ENCODE measurements around the gene ASPHD1. TPM values are rescaled to one million over a fixed set of nuclear protein-coding genes. Genes with fewer than 3 reads are reported as not detected.

ASPHD1 gene
- total RNA-seq (10 to 100 TPM in 1 of 2 donors, 1 to 10 TPM in 1; 3.6 to 15.6 TPM), polyA plus RNA-seq (ENCODE audit: insufficient read length in 6 of 6) (under 1 TPM; 0.42 to 0.66 (median 0.61) TPM)
- long read RNA-seq, donor 1, partial matches to known transcripts = 5 of 6 reads
- long read RNA-seq, donor 1, other reads (novel, unspliced or antisense) = 0 of 6 reads
- long read RNA-seq, donor 2, partial matches to known transcripts = 0 of 6 reads
- long read RNA-seq, donor 2, other reads (novel, unspliced or antisense) = 6 of 6 reads
- long read RNA-seq, donor 3 = 0 reads
- long read RNA-seq, donor 4, partial matches to known transcripts = 0 of 6 reads
- long read RNA-seq, donor 4, other reads (novel, unspliced or antisense) = 2 of 6 reads
- long read RNA-seq, donor 5 = 0 reads
- long read RNA-seq, donor 6 = 0 reads
- long read RNA-seq, donor 7 = 0 reads
- long read RNA-seq, donor 8, partial matches to known transcripts = 0 of 8 reads
- long read RNA-seq, donor 8, other reads (novel, unspliced or antisense) = 7 of 8 reads
- long read RNA-seq, donor 9 = 0 reads
- long read RNA-seq, donor 10 = 0 reads
- long read RNA-seq, donor 11 = 0 reads
- long read RNA-seq, donor 12, partial matches to known transcripts = 0 of 1 reads
- long read RNA-seq, donor 12, other reads (novel, unspliced or antisense) = 0 of 1 reads

GRCh38 chr16:29900102-29900887, at the start of gene ASPHD1:
Gene ASPHD1 (plus strand): TSS chr16:29900488. CDS start chr16:29900972, 484 bp downstream.
- TF ChIP-seq, protein P1, sequence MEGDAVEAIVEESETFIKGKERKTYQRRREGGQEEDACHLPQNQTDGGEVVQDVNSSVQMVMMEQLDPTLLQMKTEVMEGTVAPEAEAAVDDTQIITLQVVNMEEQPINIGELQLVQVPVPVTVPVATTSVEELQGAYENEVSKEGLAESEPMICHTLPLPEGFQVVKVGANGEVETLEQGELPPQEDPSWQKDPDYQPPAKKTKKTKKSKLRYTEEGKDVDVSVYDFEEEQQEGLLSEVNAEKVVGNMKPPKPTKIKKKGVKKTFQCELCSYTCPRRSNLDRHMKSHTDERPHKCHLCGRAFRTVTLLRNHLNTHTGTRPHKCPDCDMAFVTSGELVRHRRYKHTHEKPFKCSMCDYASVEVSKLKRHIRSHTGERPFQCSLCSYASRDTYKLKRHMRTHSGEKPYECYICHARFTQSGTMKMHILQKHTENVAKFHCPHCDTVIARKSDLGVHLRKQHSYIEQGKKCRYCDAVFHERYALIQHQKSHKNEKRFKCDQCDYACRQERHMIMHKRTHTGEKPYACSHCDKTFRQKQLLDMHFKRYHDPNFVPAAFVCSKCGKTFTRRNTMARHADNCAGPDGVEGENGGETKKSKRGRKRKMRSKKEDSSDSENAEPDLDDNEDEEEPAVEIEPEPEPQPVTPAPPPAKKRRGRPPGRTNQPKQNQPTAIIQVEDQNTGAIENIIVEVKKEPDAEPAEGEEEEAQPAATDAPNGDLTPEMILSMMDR (IDR thresholded peaks at IDR 0.05) = no peak
- no peaks in the 10 kb centered on the region for H3K36me3 ChIP-seq
- H3K27ac ChIP-seq = peak within 1 kb of the TSS in 1 of 2 donors; percentile 59
- intact Hi-C loops (cut with DNase I) = no loop called here
- DNase-seq = peak in 3 of 4 donors; percentile 42 to 93 (median 83)
- peaks cover 4 to 12% of the 10 kb centered on the region in 2 donors for H3K4me1 ChIP-seq
- peak within 1 kb of the TSS; percentile 58 to 63 for H3K4me3 ChIP-seq
- ATAC-seq = peak; percentile 86
- H3K27me3 ChIP-seq = peaks cover 0 to 67% of the 10 kb centered on the region in 2 donors
- no peaks in the 10 kb centered on the region for H3K9me3 ChIP-seq

DNA sequence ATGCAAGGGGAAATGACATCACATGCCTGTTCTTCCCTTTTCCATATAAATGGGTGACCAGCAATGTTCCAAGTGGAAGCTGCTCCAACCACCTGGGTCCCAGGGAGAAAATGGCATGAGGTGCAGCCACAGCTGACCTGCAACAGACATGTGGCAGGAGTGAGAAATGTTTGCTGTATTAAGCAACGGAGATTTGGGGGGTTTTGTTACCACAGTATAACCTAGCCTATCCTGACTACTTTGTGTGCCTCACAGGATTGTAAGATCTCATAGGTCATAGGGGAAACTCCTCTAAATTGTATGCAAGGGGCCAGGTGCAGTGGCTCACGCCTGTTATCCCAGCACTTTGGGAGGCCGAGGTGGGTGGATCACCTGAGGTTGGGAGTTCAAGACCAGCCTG, 49.3 kb upstream of the ASPHD1 start:
- no peaks in the 10 kb centered on the region for H3K27me3 ChIP-seq
- no peak overlapping the region for H3K27ac ChIP-seq
- H3K4me3 ChIP-seq = no peak overlapping the region
- no peaks in the 10 kb centered on the region for H3K9me3 ChIP-seq
- TF ChIP-seq, protein P1 (IDR thresholded peaks at IDR 0.05) = no peak
- H3K36me3 ChIP-seq = peaks cover 0 to 36% of the 10 kb centered on the region in 2 donors
- H3K4me1 ChIP-seq = peaks cover 0 to 11% of the 10 kb centered on the region in 2 donors
- intact Hi-C loops (cut with DNase I) = loop anchor here in 1 of 2 donors (10.0 kb wide), 1 partner anchor 154 kb away; no protein-coding TSS in a partner anchor
- ATAC-seq (no peak), DNase-seq (no peak)

DNA sequence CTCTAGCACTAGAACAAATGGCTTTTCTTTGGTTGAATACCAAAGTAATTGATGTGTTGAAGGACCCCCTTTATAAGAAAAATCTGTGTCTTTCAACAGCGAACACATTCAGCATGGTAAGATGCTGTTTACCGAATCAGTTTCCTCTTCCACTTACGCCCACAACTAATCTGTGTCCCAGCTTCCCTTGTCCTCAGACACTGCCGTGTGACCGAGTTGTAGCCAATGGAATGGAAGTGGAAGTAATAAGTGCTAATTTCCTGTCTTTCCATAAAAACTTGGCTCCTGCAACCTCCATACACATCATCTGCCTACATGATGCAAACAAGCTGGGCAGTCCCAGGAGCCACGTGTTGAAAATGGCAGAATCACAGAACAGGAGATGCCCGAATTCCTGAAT, 47.6 kb upstream of the ASPHD1 start:
- ATAC-seq = peak; percentile 14
- TF ChIP-seq, protein P1 (IDR thresholded peaks at IDR 0.05) = no peak
- Histone ChIP-seq H3K9me3 (no peaks in the 10 kb centered on the region), H3K27ac (peak overlapping the region in 1 of 2 donors; percentile 20), H3K27me3 (no peaks in the 10 kb centered on the region), H3K4me3 (no peak overlapping the region), H3K36me3 (peaks cover 0 to 20% of the 10 kb centered on the region in 2 donors), H3K4me1 (peaks cover 0 to 8% of the 10 kb centered on the region in 2 donors)
- DNase-seq = peak in 1 of 4 donors; percentile 66
- intact Hi-C loops (cut with DNase I) = loop anchor here in 1 of 2 donors (10.0 kb wide), 1 partner anchor 152 kb away; no protein-coding TSS in a partner anchor

- H3K27me3 ChIP-seq = no peaks in the 10 kb centered on the region
- DNase-seq (no peak), ATAC-seq (no peak)
- H3K4me3 ChIP-seq = no peak overlapping the region
- TF ChIP-seq, protein P1 (IDR thresholded peaks at IDR 0.05) = no peak
- no peak overlapping the region for H3K27ac ChIP-seq
- no peaks in the 10 kb centered on the region for H3K4me1 ChIP-seq
- H3K36me3 ChIP-seq = peaks cover 0 to 15% of the 10 kb centered on the region in 2 donors
- H3K9me3 ChIP-seq = no peaks in the 10 kb centered on the region
- intact Hi-C loops (cut with DNase I) = loop anchor here in 1 of 2 donors (10.0 kb wide), 1 partner anchor 150 kb away; no protein-coding TSS in a partner anchor
These were observed 45.7 kb upstream of the ASPHD1 start for GRCh38 chr16:29854520-29855100.

Measured in left lung (tissue), 14 donors.